ENCODE data around the gene CDH8.

- no peak for TF ChIP-seq CTCF (conservative IDR thresholded peaks at IDR 0.05; ENCODE audit: low read depth, low read length)
- no peak for TF ChIP-seq RAD21 (IDR thresholded peaks at IDR 0.05; ENCODE audit: low read length)
- TF ChIP-seq RFX5 (IDR thresholded peaks at IDR 0.05; ENCODE audit: low read depth, low read length): no peak
- TF ChIP-seq MAZ (IDR thresholded peaks at IDR 0.05; ENCODE audit: borderline replicate concordance, low read depth, low read length): no peak
- no peak for TF ChIP-seq SMC3 (IDR thresholded peaks at IDR 0.05; ENCODE audit: low read depth, low read length)
- TF ChIP-seq POLR2A (IDR thresholded peaks at IDR 0.05; ENCODE audit: low read depth, low read length): no peak
- no peak for TF ChIP-seq CEBPB (IDR thresholded peaks at IDR 0.05; ENCODE audit: low read depth, low read length)
- TF ChIP-seq, protein P1, sequence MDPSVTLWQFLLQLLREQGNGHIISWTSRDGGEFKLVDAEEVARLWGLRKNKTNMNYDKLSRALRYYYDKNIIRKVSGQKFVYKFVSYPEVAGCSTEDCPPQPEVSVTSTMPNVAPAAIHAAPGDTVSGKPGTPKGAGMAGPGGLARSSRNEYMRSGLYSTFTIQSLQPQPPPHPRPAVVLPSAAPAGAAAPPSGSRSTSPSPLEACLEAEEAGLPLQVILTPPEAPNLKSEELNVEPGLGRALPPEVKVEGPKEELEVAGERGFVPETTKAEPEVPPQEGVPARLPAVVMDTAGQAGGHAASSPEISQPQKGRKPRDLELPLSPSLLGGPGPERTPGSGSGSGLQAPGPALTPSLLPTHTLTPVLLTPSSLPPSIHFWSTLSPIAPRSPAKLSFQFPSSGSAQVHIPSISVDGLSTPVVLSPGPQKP (IDR thresholded peaks at IDR 0.05; ENCODE audit: borderline replicate concordance, low read depth, low read length): no peak
- no peak for TF ChIP-seq MXI1 (IDR thresholded peaks at IDR 0.05; ENCODE audit: borderline replicate concordance, low read depth, low read length)
Observed at GRCh38 chr16:61820398-61820797, 215.8 kb downstream of the CDH8 start.
